GM12864 (cell line): Measurements from ENCODE around the gene GALNT17.

Source experiments
- DNase-seq: peaks from one replicate; pipeline ENCODE4 v3.0.0-alpha.2; 2011; ENCODE audit warnings: low read depth
- H3K4me3 ChIP-seq: 2 replicates; pipeline ENCODE4 v1.5.1; 2011; ENCODE audit warnings: mild to moderate bottlenecking, low read depth, low read length, control low read depth
- CTCF ChIP-seq: IDR thresholded peaks from 2 replicates; pipeline ENCODE4 v1.5.1; 2011; ENCODE audit warnings: low read depth, mild to moderate bottlenecking, moderate library complexity, low read length, control low read depth, inconsistent platforms; ENCODE audit errors: missing control alignments

Gene GALNT17

GRCh38 chr7:71429083-71429482 is 297.1 kb downstream of the GALNT17 start:
- no peak for TF ChIP-seq CTCF
- no peak for DNase-seq
- H3K4me3 ChIP-seq: no peak overlapping the region

GRCh38 chr7:71430246-71430645 is 298.3 kb downstream of the GALNT17 start:
- DNase-seq: no peak
- H3K4me3 ChIP-seq: no peak overlapping the region
- no peak for TF ChIP-seq CTCF

GRCh38 chr7:71439321-71439720 is 307.4 kb downstream of the GALNT17 start:
- TF ChIP-seq CTCF: no peak
- no peak for DNase-seq
- no peak overlapping the region for H3K4me3 ChIP-seq

- no peak overlapping the region for H3K4me3 ChIP-seq
- no peak for DNase-seq
- TF ChIP-seq CTCF: no peak
Observed at GRCh38 chr7:71442492-71443190, 310.7 kb downstream of the GALNT17 start.

GRCh38 chr7:71443191-71443530 is 311.2 kb downstream of the GALNT17 start:
- H3K4me3 ChIP-seq: no peak overlapping the region
- no peak for TF ChIP-seq CTCF
- DNase-seq: no peak

- no peak for TF ChIP-seq CTCF
- H3K4me3 ChIP-seq: no peak overlapping the region
- DNase-seq: no peak
Observed at GRCh38 chr7:71444130-71444529, 312.2 kb downstream of the GALNT17 start.

GRCh38 chr7:71453630-71454029 is 321.7 kb downstream of the GALNT17 start:
- TF ChIP-seq CTCF: no peak
- no peak overlapping the region for H3K4me3 ChIP-seq
- no peak for DNase-seq
